HFFc6 (cell line): ENCODE measurements around the gene OR6T1. TPM values are rescaled to one million over a fixed set of nuclear protein-coding genes. Genes with fewer than 3 reads are reported as not detected.

Experiments used
- DNase-seq: peaks from one replicate; pipeline ENCODE4 v3.0.0-alpha.2; 2018
- H3K27ac Mint-ChIP-seq: 2 replicates; pipeline ENCODE4 v1.8.0; 2020; ENCODE audit warnings: mild to moderate bottlenecking, mixed read lengths
- H3K27me3 Mint-ChIP-seq: 2 replicates; pipeline ENCODE4 v1.8.0; 2021; ENCODE audit warnings: mild to moderate bottlenecking, moderate library complexity, mixed read lengths; ENCODE audit not compliant: insufficient read depth
- H3K36me3 Mint-ChIP-seq: 2 replicates; pipeline ENCODE4 v1.8.0; 2021; ENCODE audit warnings: low read depth, mixed read lengths
- H3K4me1 Mint-ChIP-seq: 2 replicates; pipeline ENCODE4 v1.8.0; 2020; ENCODE audit warnings: low read depth, mixed read lengths
- H3K4me3 Mint-ChIP-seq: 2 replicates; pipeline ENCODE4 v1.8.0; 2020; ENCODE audit warnings: mild to moderate bottlenecking, moderate library complexity, mixed read lengths
- H3K9me3 Mint-ChIP-seq: 2 replicates; pipeline ENCODE4 v1.8.0; 2020; ENCODE audit warnings: mild to moderate bottlenecking, mixed read lengths
- CTCF ChIP-seq: fragments of 200-600 bp; sonication (generic); IDR thresholded peaks from 2 replicates; pipeline ENCODE4 v1.5.0; 2021; ENCODE audit warnings: antibody characterized with exemption, mild to moderate bottlenecking
- total RNA-seq, 6 experiments: library from RNA; stranded (reverse); fragmentation: NEBNext Ultra II Directional; extraction: Animal tissue kit (Norgen Biotek cat#: 25700); gene quantifications; 2 replicates in 1 of 6; 3 replicates in 5 of 6; pipeline ENCODE4 v1.2.3, GENCODE V29; 2021

Gene OR6T1
- total RNA-seq, 6 experiments from 2014 or later, result not detected

- Mint-ChIP-seq H3K9me3 (peaks cover 21% of the 10 kb centered on the region), H3K36me3 (peaks cover 4% of the 10 kb centered on the region; the same call in 1 of the 2 replicates), H3K27ac (no peak overlapping the region), H3K4me3 (no peak overlapping the region), H3K27me3 (no peaks in the 10 kb centered on the region; the same call in 1 of the 2 replicates), H3K4me1 (no peaks in the 10 kb centered on the region)
- no peak for TF ChIP-seq CTCF
- DNase-seq, result no peak
Measured at GRCh38 chr11:123905826-123906225, 37.8 kb downstream of the OR6T1 start.

- Mint-ChIP-seq H3K27me3 (no peaks in the 10 kb centered on the region; the same call in 1 of the 2 replicates), H3K4me3 (no peak overlapping the region), H3K36me3 (peaks cover 4% of the 10 kb centered on the region; the same call in 1 of the 2 replicates), H3K4me1 (no peaks in the 10 kb centered on the region), H3K27ac (no peak overlapping the region), H3K9me3 (peaks cover 21% of the 10 kb centered on the region)
- TF ChIP-seq CTCF, result no peak
- no peak for DNase-seq
Measured at GRCh38 chr11:123904932-123905331, 38.7 kb downstream of the OR6T1 start.

GRCh38 chr11:123903932-123904331 is 39.7 kb downstream of the OR6T1 start:
- TF ChIP-seq CTCF, result no peak

GRCh38 chr11:123901867-123902266 is 41.8 kb downstream of the OR6T1 start, which contains the start of gene OR8D4:
Gene OR8D4 (plus strand): TSS chr11:123902167. CDS start chr11:123906432, 4,265 bp downstream.
- no peak within 1 kb of the TSS for H3K4me3 Mint-ChIP-seq
- no peaks in the 10 kb centered on the region for H3K4me1 Mint-ChIP-seq
- TF ChIP-seq CTCF, result no peak
- peaks cover 23% of the 10 kb centered on the region for H3K9me3 Mint-ChIP-seq
- no peaks in the 10 kb centered on the region for H3K36me3 Mint-ChIP-seq
- H3K27me3 Mint-ChIP-seq, result no peaks in the 10 kb centered on the region; the same call in 1 of the 2 replicates
- H3K27ac Mint-ChIP-seq, result no peak within 1 kb of the TSS
- DNase-seq, result no peak

More at GRCh38 chr11:123903932-123904331, 39.7 kb downstream of the OR6T1 start:
- H3K4me3 Mint-ChIP-seq, result no peak overlapping the region
- peaks cover 27% of the 10 kb centered on the region for H3K9me3 Mint-ChIP-seq
- no peak for DNase-seq
- no peaks in the 10 kb centered on the region for H3K4me1 Mint-ChIP-seq
- no peak overlapping the region for H3K27ac Mint-ChIP-seq
- no peaks in the 10 kb centered on the region; the same call in 1 of the 2 replicates for H3K27me3 Mint-ChIP-seq
- peaks cover 4% of the 10 kb centered on the region; the same call in 1 of the 2 replicates for H3K36me3 Mint-ChIP-seq

- no peak for TF ChIP-seq CTCF
- no peaks in the 10 kb centered on the region for H3K27me3 Mint-ChIP-seq
- H3K4me3 Mint-ChIP-seq, result no peak overlapping the region
- no peak for DNase-seq
- no peaks in the 10 kb centered on the region for H3K36me3 Mint-ChIP-seq
- no peak overlapping the region for H3K27ac Mint-ChIP-seq
- no peaks in the 10 kb centered on the region for H3K4me1 Mint-ChIP-seq
- peaks cover 17% of the 10 kb centered on the region for H3K9me3 Mint-ChIP-seq
Measured at GRCh38 chr11:123899792-123900191, 43.8 kb downstream of the OR6T1 start.

Other genes starting within 250 kb of the OR6T1 start
- 1 to 10 TPM; 5.4 to 8.3 (median 6.8) TPM for gene ZNF202, start 202.2 kb downstream of the OR6T1 start, total RNA-seq
- gene OR6X1, start 189.3 kb downstream of the OR6T1 start, total RNA-seq, result not detected
- not detected for gene OR6M1, start 137.5 kb downstream of the OR6T1 start, total RNA-seq
- gene TMEM225, start 58.2 kb downstream of the OR6T1 start, total RNA-seq, result not detected
- not detected for gene OR8D4, start 41.7 kb downstream of the OR6T1 start, total RNA-seq
- gene OR4D5, start 4.2 kb downstream of the OR6T1 start, total RNA-seq, result not detected
- gene OR10S1, start 33.9 kb upstream of the OR6T1 start, total RNA-seq, result not detected
- gene OR10G6, start 51.3 kb upstream of the OR6T1 start, total RNA-seq, result not detected
- gene OR10G4, start 69.2 kb upstream of the OR6T1 start, total RNA-seq, result not detected
- gene OR10G9, start 79.2 kb upstream of the OR6T1 start, total RNA-seq, result not detected
- gene OR10G8, start 83.0 kb upstream of the OR6T1 start, total RNA-seq, result not detected
- gene OR10G7, start 97.5 kb upstream of the OR6T1 start, total RNA-seq, result not detected
- gene VWA5A, start 171.6 kb upstream of the OR6T1 start, total RNA-seq, result under 1 TPM in 1 of 6 experiments, not detected in 5; 0.14 TPM
- gene OR10D3, start 239.5 kb upstream of the OR6T1 start, total RNA-seq, result not detected